ENCODE measurements around the gene MTM1.

GRCh38 chrX:150570512-150570911 is 2.1 kb downstream of the MTM1 start:
- no peak for TF ChIP-seq TAF1 (IDR thresholded peaks at IDR 0.05; ENCODE audit: low read depth)
- TF ChIP-seq ZBTB7A (IDR thresholded peaks at IDR 0.05; ENCODE audit: low read depth): no peak
- TF ChIP-seq, protein P1, sequence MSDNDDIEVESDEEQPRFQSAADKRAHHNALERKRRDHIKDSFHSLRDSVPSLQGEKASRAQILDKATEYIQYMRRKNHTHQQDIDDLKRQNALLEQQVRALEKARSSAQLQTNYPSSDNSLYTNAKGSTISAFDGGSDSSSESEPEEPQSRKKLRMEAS (IDR thresholded peaks at IDR 0.05): no peak
- TF ChIP-seq TEAD4 (IDR thresholded peaks at IDR 0.05): no peak
- TF ChIP-seq EP300 (IDR thresholded peaks at IDR 0.05; ENCODE audit: borderline replicate concordance): no peak
- TF ChIP-seq, protein P2, sequence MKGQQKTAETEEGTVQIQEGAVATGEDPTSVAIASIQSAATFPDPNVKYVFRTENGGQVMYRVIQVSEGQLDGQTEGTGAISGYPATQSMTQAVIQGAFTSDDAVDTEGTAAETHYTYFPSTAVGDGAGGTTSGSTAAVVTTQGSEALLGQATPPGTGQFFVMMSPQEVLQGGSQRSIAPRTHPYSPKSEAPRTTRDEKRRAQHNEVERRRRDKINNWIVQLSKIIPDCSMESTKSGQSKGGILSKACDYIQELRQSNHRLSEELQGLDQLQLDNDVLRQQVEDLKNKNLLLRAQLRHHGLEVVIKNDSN (IDR thresholded peaks at IDR 0.05): no peak
- no peak for TF ChIP-seq CEBPB (IDR thresholded peaks at IDR 0.05)

All from Ishikawa (cell line).